GM12874 (cell line): ENCODE results near the gene PPIA.

Experiments used
- CTCF ChIP-seq: IDR thresholded peaks from 2 replicates; pipeline ENCODE4 v1.5.1; 2011; ENCODE audit warnings: low read depth, mild to moderate bottlenecking, control low read depth, low read length, moderate library complexity; ENCODE audit not compliant: insufficient read depth

PPIA gene

DNA sequence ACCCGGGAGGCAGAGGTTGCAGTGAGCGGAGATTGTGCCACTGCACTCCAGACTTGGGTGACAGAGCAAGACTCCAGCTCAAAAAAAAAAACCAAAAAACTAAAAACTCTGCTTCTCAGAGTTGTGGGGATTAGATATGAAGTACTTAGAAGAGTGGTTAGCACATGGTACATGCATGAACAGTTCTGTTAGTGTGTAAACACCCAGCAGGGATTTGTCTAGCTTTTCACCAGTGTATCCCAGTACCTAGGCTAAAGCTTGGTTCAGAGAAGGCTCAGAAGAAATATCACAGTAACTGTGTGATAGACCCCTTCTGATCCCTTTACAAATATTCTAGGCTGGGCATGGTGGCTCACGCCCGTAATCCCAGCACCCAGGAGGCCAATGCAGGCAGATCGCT is 9.5 kb downstream of the PPIA start:
- TF ChIP-seq CTCF = no peak

DNA sequence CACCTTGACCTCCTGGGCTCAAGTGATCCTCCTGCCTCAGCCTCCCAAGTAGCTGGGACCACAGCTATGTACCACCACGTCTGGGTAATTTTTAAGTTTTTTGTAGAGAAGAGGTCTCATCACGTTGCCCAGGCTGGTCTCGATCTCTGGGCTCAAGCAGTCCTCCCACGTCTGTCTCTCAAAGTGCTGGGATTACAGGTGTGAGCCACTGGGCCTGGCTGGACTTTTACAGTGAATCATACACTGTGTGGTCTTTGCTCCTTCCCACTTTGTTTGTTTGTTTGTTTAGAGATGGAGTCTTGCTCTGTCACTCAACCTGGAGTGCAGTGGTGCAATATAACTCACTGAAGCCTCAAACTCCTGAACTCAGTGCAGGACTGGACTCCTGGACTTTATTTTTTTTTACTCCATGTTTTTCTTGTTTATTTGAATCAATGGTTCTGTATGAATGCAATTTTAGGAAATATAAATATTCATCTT is 12.5 kb downstream of the PPIA start:
- TF ChIP-seq CTCF = no peak

- TF ChIP-seq CTCF = no peak
Observed at GRCh38 chr7:44811093-44811492, 14.6 kb downstream of the PPIA start.

GRCh38 chr7:44811571-44811970 is 15.1 kb downstream of the PPIA start:
- no peak for TF ChIP-seq CTCF

DNA sequence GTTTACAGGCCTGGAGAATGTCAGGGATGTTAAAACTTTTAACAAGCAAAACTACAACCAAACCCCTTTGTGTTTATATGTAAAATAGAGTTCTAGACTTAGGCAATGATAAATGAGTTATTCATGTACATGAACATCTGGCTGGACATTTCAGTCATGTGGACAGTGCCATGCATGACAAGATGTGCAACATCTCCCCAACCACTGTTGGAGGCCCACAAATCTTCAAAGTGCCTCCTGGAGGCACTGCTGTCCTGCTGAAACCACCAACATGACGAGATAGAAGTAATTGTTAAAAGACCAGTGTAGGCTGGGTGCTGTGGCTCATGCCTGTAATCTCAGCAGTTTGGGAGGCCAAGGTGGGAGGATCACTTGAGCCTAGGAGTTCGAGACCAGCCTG is 18.4 kb downstream of the PPIA start:
- no peak for TF ChIP-seq CTCF

DNA sequence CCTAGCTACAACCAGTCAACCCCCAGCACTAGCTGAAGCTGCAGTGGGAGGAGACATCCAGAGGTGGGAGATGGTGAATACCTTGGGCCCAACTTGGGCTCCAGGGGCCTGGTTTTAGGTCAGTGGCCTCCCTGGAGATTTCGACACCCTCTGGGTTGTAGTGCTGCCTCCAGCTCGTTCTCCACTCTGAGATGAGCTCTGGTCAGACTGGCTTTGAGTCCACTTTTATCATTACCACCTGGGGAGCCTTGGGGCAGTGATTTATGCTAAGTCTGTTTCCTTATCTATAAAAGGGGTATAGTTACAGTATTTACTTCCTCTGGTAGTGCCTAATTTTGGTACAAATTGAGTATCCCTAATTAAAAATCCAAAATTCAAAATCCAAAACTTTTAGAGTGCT is 22.8 kb downstream of the PPIA start:
- no peak for TF ChIP-seq CTCF

- no peak for TF ChIP-seq CTCF
Observed at GRCh38 chr7:44823255-44823781, 26.8 kb downstream of the PPIA start.
